GM18873 (cell line): Measurements from ENCODE around the gene YPEL4.

Experiments used
- ATAC-seq: cut with Tn5 transposase; IDR thresholded peaks from one replicate; pipeline ENCODE4 v1.9.1; 2021; ENCODE audit warnings: mild to moderate bottlenecking, moderate library complexity, moderate number of reproducible peaks; ENCODE audit not compliant: unreplicated experiment, low FRiP score

YPEL4 gene

DNA sequence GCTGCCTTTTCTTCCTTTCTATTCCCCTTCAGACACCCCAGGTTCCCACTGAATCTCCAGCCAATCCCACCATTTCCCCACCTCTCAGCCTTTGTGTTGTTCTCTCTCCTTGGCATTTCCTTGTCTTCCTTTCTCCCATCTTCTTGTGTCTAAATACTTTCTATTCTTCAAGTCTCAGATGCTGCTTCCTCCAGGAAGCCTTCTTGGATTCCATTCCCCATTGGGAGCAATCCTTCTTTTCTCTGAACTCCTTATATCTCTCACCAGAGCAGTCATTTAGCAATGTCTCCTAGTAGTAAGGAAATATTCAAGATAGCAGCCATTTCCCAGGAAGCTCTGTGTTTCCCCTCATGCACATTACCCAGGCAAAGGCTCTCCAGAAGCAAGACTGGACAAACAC, 15.4 kb downstream of the YPEL4 start:
- no peak for ATAC-seq

DNA sequence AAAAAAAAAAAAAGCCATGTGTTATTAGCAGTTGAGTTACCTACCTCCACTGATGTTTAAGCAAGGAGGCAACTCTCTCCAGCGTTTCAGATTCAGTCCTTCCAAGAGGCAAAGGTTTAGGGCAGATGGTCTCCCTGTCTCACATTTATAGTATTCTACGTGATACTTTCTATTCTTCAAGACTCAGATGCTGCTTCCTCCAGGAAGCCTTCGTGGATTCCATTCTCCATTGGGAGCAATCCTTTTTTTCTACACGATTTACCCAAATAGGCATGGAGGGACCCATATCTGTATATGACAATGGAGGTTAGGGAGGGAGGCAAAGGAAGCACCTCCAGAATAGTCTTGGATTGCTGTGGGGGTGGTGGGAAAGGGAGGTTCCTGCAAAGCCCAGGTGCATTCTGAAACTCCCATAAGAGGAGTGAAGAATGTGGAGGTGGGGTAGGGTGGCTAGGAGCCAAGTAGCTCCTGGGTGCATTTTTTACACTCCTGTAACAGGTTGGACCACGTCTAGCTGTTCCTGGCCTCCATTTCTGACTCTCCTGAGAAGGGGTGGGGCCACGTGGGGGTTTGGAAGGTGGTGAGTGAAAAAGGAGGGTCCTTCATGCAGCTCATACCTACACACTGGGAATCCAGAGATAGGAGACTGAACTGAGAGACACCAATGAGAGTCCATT, 16.2 kb downstream of the YPEL4 start:
- no peak for ATAC-seq

DNA sequence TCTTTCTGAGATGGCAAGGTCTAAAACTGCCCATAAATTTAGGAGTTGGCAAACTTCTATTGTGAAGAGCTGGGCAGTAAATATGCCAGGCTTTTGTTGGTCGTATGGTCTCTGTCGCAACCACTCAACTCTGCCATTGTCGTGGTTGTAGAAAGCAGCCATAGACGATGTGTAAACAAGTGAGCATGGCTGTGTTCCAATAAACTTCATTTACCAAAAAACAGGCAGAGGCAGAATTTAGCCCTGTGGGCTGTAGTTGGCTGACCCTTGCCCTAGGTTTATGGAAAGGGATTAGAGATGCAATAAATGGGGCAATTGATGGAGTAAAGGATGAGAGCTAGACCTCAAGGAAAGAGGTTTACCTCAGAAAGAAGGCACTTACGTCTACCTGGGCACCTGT, 17.6 kb downstream of the YPEL4 start:
- no peak for ATAC-seq

DNA sequence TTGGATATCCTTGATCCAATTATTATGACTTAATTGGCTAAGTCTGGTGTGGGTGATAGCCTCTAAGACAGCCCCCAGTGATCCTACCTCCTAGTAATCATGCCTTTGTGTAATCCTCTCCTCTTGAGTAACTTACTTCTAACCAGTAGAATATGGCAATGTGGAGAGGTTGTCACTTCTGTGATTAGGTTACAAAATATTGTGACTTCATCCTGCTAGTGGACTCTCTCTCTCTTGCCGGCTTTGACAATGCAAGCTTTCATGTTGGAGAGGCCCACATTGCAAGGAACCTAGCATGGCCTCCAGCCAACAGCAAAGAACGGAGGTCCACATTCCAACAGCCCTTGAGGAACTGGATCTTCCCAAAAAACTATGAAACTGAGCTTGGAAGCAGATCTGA, 19.5 kb downstream of the YPEL4 start:
- ATAC-seq: no peak

DNA sequence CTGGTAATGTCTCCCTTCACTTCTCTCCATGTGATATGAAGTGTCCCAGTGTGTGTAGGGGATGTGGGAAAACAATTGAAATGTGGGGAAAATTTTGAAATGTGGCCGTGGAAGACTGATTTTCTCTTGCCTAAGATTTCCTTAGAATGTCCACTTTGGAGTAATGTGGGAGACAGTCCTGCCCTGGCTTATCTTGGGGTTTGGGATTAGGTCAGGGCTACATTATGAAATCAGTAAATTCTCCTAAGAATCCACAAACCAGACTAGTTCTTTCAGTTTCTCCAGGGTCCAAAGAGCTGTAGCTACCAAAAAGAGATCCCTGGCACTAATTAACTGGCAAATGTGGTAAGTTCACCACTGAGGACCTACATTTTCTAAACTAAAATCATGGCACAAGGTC, 22.8 kb downstream of the YPEL4 start:
- no peak for ATAC-seq

DNA sequence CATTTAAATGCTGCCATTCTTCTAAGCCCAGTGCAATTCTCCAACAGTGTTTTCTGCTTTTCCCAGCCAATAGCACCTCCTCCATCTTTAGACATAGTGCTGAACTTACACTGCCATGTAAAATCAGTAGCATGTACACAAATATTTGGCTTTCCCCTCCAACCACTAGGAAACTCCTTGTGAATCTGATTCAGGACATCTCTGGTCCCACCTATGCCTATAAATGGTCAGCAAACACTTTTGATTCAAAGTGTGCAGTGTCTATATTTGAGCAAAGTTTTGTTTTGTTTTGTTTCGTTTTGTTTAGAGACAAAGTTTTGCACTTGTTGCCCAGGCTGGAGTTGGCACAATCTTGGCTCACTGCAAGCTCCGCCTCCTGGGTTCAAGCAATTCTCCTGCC, 24.8 kb downstream of the YPEL4 start:
- ATAC-seq: no peak

DNA sequence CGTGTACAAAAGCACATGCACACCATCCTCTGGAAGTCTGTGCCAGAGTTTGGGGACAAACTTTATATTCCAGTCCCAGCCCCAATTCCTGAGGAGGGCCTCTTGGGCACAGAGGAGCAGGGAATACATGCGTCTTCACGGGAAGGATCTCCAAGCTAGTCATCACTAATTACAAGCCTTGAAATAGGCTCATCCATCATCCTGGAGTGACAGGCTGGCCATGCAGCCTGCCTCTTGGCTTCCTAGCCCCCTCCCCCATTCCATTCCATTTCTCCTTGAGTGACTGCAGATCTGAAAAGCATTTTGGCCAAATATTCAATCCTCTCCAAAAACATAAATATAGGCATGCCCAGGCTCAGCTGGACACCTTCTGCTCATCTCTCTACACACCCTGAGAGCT, 27.4 kb downstream of the YPEL4 start:
- no peak for ATAC-seq

DNA sequence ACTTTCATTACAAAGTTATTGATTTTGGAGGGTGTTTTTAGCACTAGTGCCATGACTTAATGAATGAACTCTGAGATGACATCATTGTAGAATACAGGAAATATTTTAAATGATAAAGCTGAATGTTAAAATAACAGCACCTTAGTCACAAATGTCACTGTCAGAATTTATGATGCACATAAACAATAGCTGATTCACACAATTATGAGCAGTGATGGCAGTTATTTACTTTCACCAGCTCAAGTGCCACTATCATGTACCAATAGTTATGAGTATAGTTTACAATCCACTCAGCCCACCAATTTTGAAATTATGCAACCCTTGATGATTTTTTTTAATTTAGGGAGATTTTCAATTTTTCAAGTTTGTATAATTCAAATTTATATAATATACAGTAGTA, 29.2 kb downstream of the YPEL4 start:
- no peak for ATAC-seq

DNA sequence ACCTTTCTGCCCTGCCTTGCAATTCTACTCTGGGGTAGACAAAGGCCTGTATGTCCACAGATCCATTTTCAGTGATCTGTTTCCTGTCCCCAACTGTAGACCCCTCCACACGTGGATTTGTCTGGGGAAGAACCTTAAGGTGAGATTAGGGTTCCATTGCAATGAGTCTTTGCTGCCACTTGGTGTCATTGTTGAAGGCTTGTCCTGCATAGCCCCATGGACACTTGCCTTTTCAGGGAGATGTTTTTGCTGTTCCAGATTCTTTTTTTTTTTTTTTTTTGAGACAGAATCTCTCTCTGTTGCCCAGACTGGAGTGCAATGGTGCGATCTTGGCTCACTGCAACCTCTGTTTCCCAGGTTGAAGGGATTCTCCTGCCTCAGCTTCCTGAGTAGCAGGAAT, 30.4 kb downstream of the YPEL4 start:
- ATAC-seq: no peak

DNA sequence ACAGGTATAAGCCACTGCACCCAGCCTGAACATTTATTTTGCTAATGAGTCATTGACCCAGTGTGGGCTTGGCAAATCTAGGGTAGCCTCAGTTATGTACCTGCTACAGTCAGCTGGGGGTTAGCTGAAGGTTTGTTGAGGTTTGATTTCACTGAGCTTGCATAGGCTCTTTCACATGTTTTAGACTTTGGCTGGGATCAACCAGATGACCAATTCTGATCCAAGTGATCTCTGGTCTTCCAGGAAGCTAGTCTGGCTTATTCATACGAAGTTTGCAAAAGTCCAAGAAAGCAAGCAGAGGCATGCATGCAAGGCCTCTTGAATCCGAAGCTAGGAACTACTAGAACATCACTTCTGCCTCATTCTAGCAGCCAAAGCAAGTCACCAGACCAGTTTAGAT, 31.3 kb downstream of the YPEL4 start:
- ATAC-seq: no peak

DNA sequence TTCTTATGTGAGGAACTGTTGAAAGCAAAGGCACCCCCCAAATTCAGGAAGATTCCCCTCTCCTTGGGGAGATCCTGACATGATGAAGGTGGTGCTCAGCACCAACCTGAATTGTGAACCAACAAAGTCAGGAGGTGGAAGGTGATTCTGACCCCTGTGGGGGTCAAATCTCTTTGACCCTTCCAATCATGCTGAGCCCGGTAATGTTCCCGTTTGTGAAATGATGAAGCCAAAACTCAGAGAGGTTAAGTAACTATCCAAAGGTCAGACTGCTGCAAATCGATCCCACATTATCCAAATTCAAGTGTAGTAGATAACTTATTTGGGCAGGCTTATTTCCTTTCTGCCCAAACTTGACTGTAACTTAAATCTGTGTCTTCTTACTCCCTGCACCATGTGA, 33.1 kb downstream of the YPEL4 start:
- no peak for ATAC-seq

DNA sequence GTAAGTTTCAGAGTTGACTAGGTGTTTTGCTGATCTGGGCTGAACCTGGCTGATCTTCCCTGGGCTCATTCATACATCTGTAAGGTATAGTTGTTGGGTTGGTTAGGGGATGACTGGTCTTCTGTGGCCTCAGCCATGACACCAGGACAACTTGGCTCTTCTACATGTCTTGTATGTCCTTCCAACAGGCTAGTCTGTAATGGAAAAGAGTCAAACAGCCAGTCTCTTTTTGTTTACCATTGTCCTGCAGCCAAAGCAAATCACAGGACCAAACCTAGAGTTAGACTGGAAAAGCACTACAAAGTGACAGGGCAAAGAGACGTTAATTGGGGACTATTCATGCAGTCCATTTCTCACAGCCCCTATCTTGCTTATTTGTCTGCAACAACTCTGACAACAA, 34.4 kb downstream of the YPEL4 start:
- ATAC-seq: no peak

DNA sequence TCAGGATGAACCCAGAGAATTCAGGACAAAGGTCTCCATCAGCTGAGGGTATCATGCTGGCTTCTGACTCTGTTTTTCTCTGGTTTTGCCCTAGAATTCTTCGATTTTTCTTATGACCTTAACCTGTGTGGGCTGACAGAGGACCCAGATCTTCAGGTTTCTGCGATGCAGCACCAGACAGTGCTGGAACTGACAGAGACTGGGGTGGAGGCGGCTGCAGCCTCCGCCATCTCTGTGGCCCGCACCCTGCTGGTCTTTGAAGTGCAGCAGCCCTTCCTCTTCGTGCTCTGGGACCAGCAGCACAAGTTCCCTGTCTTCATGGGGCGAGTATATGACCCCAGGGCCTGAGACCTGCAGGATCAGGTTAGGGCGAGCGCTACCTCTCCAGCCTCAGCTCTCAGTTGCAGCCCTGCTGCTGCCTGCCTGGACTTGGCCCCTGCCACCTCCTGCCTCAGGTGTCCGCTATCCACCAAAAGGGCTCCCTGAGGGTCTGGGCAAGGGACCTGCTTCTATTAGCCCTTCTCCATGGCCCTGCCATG, 35.4 kb downstream of the YPEL4 start:
- no peak for ATAC-seq

DNA sequence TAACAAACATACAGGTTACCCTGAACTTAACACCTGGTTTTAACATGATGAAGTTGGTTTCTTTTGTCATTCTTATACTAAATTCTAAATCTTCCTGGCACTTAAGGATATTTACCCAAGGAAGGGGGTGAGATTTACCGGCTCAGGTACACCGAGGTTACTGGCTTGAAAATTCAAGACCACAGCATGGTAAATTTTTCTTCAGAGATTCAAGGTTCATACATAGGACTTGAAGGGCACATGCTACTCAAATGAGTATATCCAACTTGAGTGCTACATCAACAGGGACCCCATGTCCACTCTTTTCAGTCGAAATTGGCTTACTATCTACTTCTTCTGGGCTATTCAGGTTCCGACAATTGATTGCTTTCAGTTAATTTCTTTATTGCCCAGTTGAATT, 39.5 kb downstream of the YPEL4 start:
- ATAC-seq: no peak

DNA sequence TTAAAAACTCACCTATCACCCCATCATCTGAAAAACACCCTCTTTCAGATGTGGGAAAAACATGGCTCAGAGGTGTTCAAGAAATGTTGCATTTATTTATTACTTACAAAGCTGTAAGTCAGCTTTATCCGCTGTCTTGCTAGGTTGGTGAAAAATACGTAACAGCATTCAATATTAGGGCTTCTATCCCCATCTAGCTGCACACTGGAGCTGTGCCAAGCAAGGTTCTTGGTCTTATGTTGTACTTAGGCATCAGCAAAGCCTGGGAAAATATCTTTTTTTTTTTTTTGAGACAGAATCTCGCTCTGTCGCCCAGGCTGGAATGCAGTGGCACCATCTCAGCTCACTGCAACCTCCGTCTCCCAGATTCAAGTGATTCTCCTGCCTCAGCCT, 44.7 kb downstream of the YPEL4 start:
- no peak for ATAC-seq

DNA sequence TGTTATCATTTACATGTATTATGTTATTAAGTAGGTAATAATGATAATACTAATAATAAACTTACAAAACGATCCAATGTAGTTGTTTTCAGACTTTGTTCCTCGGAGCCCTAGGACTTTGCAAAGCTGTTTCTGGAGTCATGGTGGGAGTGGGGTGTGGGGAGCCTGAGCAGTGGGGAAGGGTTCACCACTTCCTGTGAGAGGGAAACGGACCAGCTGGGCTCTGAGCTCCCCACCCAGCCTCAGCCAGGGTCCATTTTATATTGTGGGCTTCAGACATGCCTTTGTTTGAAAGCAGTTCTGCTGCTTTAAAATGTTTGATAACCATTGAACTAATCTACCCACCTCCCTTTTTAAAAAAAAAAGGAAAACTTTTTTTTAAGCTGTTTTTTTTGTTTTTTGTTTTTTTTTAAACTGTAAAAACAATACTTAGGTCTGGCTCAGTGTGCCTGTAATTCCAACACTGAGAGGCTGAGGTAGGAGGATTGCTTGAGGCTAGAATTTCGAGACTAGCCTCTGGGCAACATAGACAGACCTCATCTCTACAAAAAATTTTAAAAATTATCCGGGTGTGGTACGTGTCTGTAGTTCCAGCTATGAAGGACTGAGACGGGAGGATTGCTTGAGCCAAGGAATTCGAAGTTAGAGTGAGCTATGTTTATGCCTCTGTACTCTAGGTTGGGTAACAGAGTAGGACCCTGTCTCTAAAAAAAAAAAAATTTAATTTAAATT, 45.2 kb downstream of the YPEL4 start:
- ATAC-seq: no peak

DNA sequence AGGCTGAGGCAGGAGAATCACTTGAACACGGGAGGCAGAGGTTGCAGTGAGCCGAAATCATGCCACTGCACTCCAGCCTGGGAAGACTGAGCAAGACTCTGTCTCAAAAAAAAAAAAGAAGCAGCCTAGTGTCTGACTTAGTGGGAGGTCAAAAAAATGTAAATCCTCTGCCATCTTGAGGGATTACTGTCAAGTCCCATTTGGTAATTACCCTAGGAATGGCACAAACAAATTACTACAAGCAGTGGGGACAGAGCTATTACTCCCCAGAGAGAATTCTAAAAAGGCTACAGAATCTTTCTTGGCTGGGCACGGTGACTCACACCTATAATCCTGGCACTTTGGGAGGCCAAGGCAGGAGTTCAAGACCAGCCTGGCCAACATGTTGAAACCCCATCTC, 48.4 kb downstream of the YPEL4 start:
- ATAC-seq: no peak

DNA sequence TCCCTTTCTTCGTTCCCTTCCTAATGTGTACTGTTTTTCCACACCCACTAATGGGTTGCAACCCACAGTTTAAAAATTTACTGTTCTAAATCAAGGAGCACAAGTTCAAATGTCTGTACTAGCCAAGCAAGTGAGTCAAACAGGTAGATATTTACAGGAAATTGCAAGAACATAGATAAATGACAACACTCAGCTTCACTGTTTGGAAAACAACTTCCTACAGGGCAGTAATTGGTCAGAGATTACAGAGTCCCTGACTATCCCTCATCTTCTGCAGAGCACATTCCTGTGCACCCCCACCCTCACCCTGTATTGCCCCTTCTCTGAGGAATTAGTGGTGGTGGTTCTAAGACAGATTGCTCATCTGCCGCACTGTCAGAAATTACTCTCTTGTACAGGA, 50.3 kb downstream of the YPEL4 start:
- no peak for ATAC-seq

DNA sequence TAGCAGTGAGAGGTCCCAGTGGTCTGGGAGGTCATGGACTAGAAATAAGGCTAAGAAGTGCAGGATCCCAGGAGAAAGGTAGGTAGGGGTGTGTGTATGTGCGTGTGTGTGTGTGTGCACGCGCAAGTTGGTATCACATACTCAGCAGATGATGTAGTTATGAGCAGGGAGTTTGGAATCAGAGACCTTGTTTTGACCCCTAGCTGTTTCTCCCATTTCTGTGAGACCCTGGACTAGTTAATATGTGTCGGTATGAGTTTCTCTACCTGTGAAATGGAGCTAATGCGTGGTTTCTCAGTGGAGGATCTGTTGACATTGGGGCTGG, 50.9 kb downstream of the YPEL4 start:
- ATAC-seq: no peak

DNA sequence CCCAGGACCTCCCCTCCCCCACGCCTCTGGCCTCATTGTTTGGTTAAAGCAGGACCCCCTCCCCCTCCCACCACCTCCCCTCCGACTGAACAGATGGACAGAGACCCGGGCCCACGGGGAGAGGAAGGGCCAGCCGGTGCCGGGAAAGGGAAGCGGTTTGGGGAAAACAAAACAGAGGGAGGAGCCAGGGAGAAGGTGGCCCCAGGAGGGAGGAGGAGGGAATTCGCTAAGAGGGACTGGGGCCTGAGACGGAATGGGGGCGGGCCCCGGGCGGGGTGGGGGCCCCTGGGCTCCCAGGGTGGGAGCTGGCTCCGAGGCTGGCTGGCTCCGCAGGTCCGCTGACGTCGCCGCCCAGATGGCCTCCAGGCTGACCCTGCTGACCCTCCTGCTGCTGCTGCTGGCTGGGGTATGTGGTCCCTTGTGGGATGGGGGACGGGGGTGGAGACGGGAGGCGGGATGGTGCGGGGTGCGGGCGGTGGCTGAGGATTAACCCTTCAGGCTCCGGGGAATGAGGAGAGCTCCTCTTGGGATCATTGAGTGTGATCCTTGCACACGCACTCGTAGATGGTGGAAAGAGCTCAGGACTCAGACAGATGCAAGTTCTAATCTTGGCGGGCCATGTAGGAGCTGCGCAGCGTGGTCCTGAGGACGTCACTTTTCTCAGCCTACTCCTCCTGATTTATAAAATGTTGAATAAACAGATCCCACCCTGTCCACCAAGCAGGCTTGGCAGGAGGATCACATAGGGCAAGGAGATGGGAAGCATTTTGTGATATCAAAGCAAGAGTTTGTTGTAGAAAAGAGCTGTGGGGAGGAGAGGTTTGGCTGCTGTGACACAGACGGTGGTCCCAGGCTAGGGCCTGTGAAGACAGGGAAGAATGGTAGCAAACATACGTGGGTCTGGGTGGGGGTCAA, 51.5 kb downstream of the YPEL4 start:
- ATAC-seq: no peak

DNA sequence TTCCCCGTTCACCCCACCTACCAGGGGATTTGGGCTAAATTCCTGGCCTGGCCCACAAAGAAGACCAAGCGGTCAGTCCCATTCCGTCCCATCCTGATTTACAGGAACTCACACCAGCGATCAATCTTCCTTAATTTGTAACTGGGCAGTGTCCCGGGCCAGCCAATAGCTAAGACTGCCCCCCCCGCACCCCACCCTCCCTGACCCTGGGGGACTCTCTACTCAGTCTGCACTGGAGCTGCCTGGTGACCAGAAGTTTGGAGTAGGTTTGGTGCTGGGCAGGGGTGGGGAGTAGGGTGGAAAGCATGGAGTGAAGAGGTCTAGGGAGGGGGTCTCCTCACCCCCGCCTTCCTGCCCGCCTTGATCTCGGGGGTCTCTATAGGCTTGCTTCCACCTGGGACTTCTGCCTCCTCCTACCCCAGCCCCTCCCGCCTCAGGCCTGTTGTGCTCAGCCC, 52.2 kb downstream of the YPEL4 start, which contains the start of gene SERPING1:
SERPING1 (plus strand) TSS at position 225 of the 455 bp plus-strand sequence. CDS start 586 bp downstream, outside the sequence.
- ATAC-seq: no peak
